ENCODE results near the gene TMEM200B.
"Not testable (repeated sequence)": the region's sequence is repeated elsewhere in the genome, so short reads cannot be mapped to it uniquely, and the experiment has no call there.

- not testable (repeated sequence) for TF ChIP-seq CTCF, POLR2A, POLR2AphosphoS5 (IDR thresholded peaks at IDR 0.05)
Measured at GRCh38 chr1:29079916-29080629, 43.6 kb downstream of the TMEM200B start.
